HG02642 (cell line): ENCODE data around the gene PLA1A.
"Not testable (repeated sequence)": the region's sequence is repeated elsewhere in the genome, so short reads cannot be mapped to it uniquely, and the experiment has no call there.

Experiments used
- ATAC-seq: cut with Tn5 transposase; IDR thresholded peaks from one replicate; pipeline ENCODE4 v1.9.1; 2021; ENCODE audit warnings: mild to moderate bottlenecking; ENCODE audit not compliant: unreplicated experiment, poor library complexity

PLA1A gene

GRCh38 chr3:119597548-119598288 lies at the start of gene PLA1A:
PLA1A (plus strand) TSS chr3:119597885; CDS start chr3:119597914, 29 bp downstream.
- no peak for ATAC-seq

DNA sequence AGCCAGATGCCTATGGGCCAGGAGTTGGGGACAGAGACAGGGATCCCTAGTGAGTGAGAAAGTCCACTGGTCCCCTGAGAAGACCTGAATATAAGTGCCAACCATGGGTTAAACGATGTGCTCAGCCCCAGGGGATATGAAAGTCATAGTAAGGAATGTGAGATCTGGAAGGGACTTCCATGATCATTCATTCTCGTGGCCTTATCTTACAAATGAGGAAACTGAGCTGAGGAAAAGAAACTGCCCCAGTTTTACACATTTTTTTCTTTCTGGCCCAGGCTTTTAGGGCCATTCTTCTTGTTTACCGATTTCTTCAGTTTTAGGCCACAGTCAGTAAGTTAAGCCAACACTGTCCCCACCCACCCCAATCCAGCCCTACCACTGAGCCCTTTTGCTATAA lies 49.3 kb upstream of the PLA1A start:
- no peak for ATAC-seq

GRCh38 chr3:119550192-119550910 lies 47.3 kb upstream of the PLA1A start:
- ATAC-seq = peak; percentile 39

DNA sequence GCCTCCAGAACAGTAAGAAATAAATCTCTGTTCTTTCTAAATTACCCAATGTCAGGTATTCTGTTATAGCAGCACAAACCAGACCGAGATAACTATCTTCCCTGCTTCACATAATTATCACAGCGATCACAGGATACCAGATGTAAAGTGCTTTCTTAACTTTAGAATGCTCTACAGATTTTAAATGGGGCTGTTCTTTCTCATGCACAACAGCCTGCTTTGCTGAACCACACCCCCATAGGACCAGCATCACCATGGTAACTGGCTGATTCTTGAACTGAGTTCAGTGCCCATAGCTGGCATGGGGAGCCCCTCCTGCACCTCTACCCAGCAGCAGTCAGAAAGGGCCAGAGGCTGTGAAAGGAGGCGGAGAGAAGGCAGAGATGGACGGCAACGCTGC lies 46.1 kb upstream of the PLA1A start:
- no peak for ATAC-seq

DNA sequence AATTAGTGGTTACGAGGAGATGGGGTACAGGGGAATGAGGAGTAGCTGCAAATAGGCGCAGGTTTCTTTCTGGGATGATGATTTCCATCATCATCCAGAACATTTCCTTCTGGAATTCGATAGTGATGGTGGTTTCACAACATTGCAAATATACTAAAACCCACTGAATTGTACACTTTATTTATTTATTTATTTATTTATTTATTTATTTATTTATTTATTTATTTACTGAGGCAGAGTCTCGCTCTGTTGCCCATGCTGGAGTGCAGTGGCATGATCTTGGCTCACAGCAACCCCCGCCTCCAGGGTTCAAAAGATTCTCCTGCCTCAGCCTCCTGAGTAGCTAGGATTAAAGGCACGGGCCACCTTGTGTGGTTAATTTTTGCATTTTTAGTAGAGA lies 44.8 kb upstream of the PLA1A start:
- not testable (repeated sequence) for ATAC-seq

GRCh38 chr3:119553823-119554415 lies 43.8 kb upstream of the PLA1A start:
- no peak for ATAC-seq

DNA sequence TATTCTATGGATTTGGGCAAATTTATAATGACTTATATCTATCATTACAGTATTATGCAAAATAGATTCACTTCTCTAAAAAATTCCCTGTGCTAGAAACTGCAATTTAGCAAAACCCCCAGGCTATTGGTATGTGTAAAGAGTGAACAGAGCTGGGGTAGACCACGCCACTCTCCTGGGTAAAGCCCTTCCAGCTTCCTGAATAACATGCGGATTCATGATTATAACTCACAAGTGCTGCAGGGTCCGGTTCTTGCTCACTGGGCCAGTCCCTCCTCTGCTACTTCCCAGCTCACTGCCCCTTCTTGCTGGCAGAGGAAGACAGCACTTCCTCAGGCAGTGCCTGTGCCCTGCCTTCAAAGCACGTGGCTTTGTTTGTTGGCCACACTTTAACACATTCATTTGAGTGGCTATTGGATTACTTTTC lies 42.4 kb upstream of the PLA1A start:
- no peak for ATAC-seq

- ATAC-seq = no peak
Observed at GRCh38 chr3:119555929-119556328, 41.8 kb upstream of the PLA1A start.

GRCh38 chr3:119557192-119557876 lies 40.4 kb upstream of the PLA1A start:
- ATAC-seq = no peak

- ATAC-seq = no peak
Observed at GRCh38 chr3:119557877-119558269, 39.8 kb upstream of the PLA1A start.

DNA sequence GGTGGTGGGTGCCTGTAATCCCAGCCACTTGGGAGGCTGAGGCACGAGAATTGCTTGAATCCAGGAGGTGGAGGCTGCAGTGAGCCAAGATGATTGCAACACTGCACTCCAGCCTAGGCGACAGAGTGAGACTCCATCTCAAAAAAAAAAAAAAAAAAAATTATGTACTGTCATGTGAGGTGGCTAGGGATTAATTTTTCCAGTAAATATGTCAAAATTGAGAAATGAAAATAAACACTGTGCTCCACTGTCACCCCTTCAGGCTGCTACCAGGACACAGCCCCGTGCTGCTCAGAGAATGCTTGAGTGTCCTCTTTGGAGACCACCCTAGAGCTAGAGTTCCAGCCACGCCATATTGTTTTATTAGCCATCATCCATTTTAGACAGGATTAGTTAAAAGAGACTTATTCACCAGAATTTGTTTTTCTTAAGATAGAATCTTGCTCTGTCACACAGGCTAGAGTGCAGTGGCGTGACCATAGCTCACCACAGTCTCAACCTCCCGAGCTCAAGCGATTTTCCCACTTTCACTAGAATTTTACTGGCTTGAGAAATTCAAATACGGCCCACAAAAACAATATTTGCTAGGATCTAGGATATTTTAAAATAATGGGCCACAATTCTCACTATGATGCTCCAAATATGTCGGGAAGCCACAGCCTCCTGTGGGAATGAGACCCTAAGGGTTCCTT lies 38.9 kb upstream of the PLA1A start:
- ATAC-seq = no peak

DNA sequence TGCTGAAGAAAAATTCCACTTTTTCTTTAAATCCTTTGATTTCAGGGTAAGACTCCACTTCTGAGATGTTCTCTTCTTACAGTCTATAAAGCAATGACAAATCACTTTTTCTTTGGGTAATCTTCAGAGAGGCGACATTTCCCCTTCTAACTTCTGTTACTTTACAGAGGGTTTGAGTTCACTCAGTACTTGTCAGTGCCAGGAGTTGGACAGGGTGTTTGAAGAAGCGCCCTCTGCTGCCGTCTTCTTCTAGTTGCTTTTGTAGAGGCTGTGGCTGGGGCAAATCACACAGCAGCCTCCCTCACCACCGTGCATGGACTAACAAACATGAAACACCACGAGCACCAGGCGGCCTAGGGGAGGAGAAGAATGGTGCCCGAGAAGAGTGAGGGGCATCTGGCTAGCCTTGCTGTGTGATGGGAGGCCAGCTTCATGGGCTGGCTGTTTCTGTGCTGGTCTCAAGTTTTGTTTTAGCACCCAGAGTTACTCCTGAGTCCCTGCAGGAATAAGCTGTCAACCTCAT lies 38.2 kb upstream of the PLA1A start, which contains the start of gene CD80:
CD80 (minus strand) TSS at position 174 of the 523 bp plus-strand sequence. CDS start 1,886 bp downstream, outside the sequence.
- peak; percentile 57 for ATAC-seq

DNA sequence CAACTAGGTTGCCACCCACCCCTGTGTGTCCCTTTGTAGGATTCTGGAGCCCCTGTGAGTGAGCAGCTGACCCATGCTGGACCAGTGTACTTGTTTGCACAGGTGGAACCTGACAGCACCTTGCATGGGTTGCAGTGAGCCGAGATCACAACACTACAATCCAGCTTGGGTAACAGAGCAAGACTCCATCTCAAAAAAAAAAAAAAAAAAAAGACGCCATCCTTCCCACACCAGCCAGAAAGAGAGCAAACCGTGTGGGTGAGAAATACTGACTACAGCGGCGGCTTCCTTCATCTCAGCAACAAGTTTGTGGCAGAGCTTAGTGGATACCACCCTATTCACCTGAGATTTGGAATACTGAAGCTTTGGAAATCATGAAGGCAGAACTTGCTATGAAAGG lies 37.5 kb upstream of the PLA1A start:
- peak; percentile 0 for ATAC-seq

DNA sequence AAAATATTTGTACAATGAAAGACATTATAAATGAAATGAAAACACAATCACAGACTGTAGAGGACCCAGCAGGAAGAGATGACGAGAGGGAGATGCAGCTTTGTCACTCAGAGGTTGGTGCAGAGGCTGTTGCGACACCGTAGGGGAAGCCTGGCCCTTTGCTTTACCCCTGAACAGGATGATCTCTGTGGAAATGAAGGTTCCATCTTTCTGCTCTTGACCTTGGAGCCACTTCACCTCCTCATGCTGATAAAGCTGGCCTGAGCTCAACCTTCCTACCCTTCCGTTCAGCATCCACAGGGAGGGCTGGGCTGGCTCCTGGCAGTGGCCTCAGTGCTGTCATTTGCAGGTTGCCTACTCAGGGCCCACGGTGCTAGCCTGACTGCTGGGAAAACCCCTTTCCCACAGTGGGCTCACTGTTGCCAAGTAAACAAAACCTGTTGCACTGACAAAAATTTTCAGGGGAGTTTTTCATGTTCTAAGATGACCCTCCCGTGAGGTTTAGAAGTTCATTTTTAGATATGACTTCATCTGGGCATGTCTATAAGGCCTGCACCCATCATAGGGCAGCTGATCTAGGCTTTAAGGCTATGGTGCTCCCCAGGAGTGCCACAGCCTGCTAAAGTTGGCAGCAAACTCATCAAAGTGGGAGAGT lies 35.3 kb upstream of the PLA1A start:
- ATAC-seq = peak; percentile 76

GRCh38 chr3:119563334-119563733 lies 34.4 kb upstream of the PLA1A start:
- ATAC-seq = not testable (repeated sequence)

- ATAC-seq = no peak
Observed at GRCh38 chr3:119569156-119569555, 28.5 kb upstream of the PLA1A start.

DNA sequence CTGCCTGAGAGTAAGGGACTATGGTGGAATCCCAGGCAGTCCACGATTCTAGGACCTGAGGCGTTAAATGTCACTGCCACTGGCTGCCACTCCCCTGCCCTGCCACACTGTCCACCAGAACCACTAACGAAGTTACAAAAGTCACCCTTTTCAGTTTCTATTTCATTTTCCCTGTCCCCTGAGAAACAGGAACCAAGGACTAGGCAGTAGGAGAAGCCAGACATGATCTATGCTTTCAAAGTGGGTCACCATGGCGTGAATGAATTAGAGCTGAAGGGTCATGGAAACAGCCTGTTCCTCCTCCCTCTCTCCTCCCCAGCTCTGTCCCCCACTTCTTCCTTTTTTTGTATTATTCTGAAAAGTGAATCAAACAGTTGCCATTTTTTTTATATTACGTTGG lies 27.5 kb upstream of the PLA1A start:
- ATAC-seq = no peak

DNA sequence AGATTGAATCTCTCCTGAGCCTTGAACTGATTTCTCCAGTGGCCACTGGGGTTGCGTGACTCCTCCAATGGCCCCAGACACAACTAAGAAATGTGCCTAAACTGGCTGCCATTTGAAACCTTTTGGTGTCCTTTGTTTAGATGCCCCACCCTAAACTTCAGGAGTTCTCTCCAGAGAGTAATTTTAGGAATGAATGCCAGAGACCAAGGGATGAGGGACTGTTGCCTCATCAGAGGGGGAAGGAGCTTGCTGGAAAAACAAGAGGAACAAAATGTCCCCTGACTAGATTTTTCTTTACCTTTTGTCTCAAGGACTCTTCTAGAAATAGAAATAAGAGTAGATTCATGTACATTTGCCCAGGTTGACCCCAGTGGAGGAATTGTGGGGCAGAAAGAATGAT lies 26.5 kb upstream of the PLA1A start:
- ATAC-seq = no peak

DNA sequence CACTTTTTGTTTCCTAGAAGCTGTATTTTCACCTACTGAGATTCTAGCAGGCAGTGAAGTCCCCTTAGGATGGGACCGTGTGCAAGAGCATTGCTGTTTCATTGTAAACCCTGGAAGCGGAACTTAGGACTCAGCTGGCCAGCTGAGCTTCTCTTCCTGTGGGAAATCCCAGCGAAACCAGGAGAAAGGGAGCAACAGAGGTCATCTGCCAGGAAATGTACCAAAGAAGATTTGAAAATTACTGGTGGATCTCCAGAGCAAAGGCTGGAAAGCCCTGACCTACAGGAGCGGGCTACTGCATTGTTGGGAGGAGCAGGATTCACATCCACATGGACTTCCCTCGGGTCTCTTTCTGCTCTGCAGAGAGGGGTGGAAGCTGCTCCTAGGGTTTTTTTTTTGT lies 26.0 kb upstream of the PLA1A start:
- no peak for ATAC-seq
